ENCODE data around the gene LOXL3.
A peak's percentile ranks its signal among the peaks of the same experiment; 100 is the strongest.

LOXL3 gene

GRCh38 chr2:74544634-74545033, 9.1 kb downstream of the LOXL3 start:
- Histone ChIP-seq H3K27me3 (replicated peaks; ENCODE audit: control insufficient read depth, insufficient read depth, low read length) (no peaks in the 10 kb centered on the region), H3K36me3 (ENCODE audit: control insufficient read depth, insufficient read depth, low read length) (peaks cover 4% of the 10 kb centered on the region), H3K4me3 (replicated peaks; ENCODE audit: low read depth, low read length) (no peak overlapping the region)
- TF ChIP-seq CTCF (IDR thresholded peaks at IDR 0.05; ENCODE audit: insufficient read depth, low read length, poor library complexity, severe bottlenecking): peak; percentile 33
- no peak for DNase-seq (ENCODE audit: extremely low read depth, insufficient read length)

- H3K4me3 ChIP-seq (replicated peaks; ENCODE audit: low read depth, low read length): no peak overlapping the region
- no peak for DNase-seq (ENCODE audit: extremely low read depth, insufficient read length)
- no peak for TF ChIP-seq CTCF (IDR thresholded peaks at IDR 0.05; ENCODE audit: insufficient read depth, low read length, poor library complexity, severe bottlenecking)
- H3K36me3 ChIP-seq (ENCODE audit: control insufficient read depth, insufficient read depth, low read length): peaks cover 4% of the 10 kb centered on the region
- no peaks in the 10 kb centered on the region for H3K27me3 ChIP-seq (replicated peaks; ENCODE audit: control insufficient read depth, insufficient read depth, low read length)
These were observed 10.8 kb downstream of the LOXL3 start for GRCh38 chr2:74542978-74543377.

GRCh38 chr2:74540291-74540690, 13.5 kb downstream of the LOXL3 start:
- Histone ChIP-seq H3K27me3 (replicated peaks; ENCODE audit: control insufficient read depth, insufficient read depth, low read length) (no peaks in the 10 kb centered on the region), H3K4me3 (replicated peaks; ENCODE audit: low read depth, low read length) (no peak overlapping the region), H3K36me3 (ENCODE audit: control insufficient read depth, insufficient read depth, low read length) (peaks cover 12% of the 10 kb centered on the region)
- no peak for DNase-seq (ENCODE audit: extremely low read depth, insufficient read length)
- TF ChIP-seq CTCF (IDR thresholded peaks at IDR 0.05; ENCODE audit: insufficient read depth, low read length, poor library complexity, severe bottlenecking): no peak

GRCh38 chr2:74538881-74539339, 14.8 kb downstream of the LOXL3 start:
- no peak for TF ChIP-seq CTCF (IDR thresholded peaks at IDR 0.05; ENCODE audit: insufficient read depth, low read length, poor library complexity, severe bottlenecking)
- no peaks in the 10 kb centered on the region for H3K27me3 ChIP-seq (replicated peaks; ENCODE audit: control insufficient read depth, insufficient read depth, low read length)
- no peak for DNase-seq (ENCODE audit: extremely low read depth, insufficient read length)
- peaks cover 21% of the 10 kb centered on the region for H3K36me3 ChIP-seq (ENCODE audit: control insufficient read depth, insufficient read depth, low read length)
- H3K4me3 ChIP-seq (replicated peaks; ENCODE audit: low read depth, low read length): peak overlapping the region; percentile 9; the same call in 1 of the 2 replicates

GRCh38 chr2:74537140-74537539, 16.6 kb downstream of the LOXL3 start:
- no peak overlapping the region for H3K4me3 ChIP-seq (replicated peaks; ENCODE audit: low read depth, low read length)
- DNase-seq (ENCODE audit: extremely low read depth, insufficient read length): no peak
- peaks cover 29% of the 10 kb centered on the region for H3K36me3 ChIP-seq (ENCODE audit: control insufficient read depth, insufficient read depth, low read length)
- H3K27me3 ChIP-seq (replicated peaks; ENCODE audit: control insufficient read depth, insufficient read depth, low read length): no peaks in the 10 kb centered on the region
- no peak for TF ChIP-seq CTCF (IDR thresholded peaks at IDR 0.05; ENCODE audit: insufficient read depth, low read length, poor library complexity, severe bottlenecking)
